SK-N-SH (cell line): ENCODE data around the gene KRTAP3-2. TPM values are rescaled to one million over a fixed set of nuclear protein-coding genes. Genes with fewer than 3 reads are reported as not detected.

Source experiments
- CTCF ChIA-PET: fragments of 300-600, 350-600 bp; formaldehyde crosslinking; extraction: SDS; loops from one replicate; lab custom pipeline; 2021; lab: Yijun Ruan, JAX
- POLR2A ChIA-PET: fragments of 350-600 bp; sonication (Branson Sonifier 250); formaldehyde crosslinking; extraction: SDS; loops from one replicate; lab custom pipeline; 2020; ENCODE audit warnings: antibody characterized with exemption, inconsistent platforms; lab: Yijun Ruan, JAX
- DNase-seq: peaks from one replicate; pipeline ENCODE4 v3.0.0; 2012
- H2AFZ ChIP-seq: fragments of 200-600 bp; sonication (generic); 2 replicates; pipeline ENCODE4 v1.8.1; 2016; ENCODE audit warnings: antibody characterized with exemption, mild to moderate bottlenecking, low read depth
- H3F3A ChIP-seq: fragments of 200-600 bp; sonication (generic); replicated peaks from 2 replicates; pipeline ENCODE3; 2016; ENCODE audit warnings: antibody characterized with exemption, mild to moderate bottlenecking; ENCODE audit not compliant: insufficient read depth
- H3K27ac ChIP-seq, 2 experiments: fragments of 200-500 bp in 1 of 2; fragments of 200-600 bp in 1 of 2; sonication (Bioruptor generic) in 1 of 2; sonication (generic), shearing (Covaris generic) in 1 of 2; 2 replicates each; pipeline versions ENCODE4 v1.5.1 to v1.6.1; 2014 to 2016; ENCODE audit warnings: low read depth in 2 of 2, inconsistent platforms in 1 of 2, low read length in 1 of 2, mild to moderate bottlenecking in 1 of 2, mixed read lengths in 1 of 2
- H3K27me3 ChIP-seq: fragments of 200-600 bp; sonication (generic), shearing (Covaris generic); 2 replicates; pipeline ENCODE4 v1.6.1; 2016; ENCODE audit warnings: mixed run types; ENCODE audit not compliant: insufficient read depth
- H3K36me3 ChIP-seq, 2 experiments: fragments of 200-500 bp in 1 of 2; fragments of 200-600 bp in 1 of 2; sonication (Bioruptor generic) in 1 of 2; sonication (generic) in 1 of 2; replicated peaks in 1 of 2; 2 replicates each; pipeline versions ENCODE3 to v1.5.1; 2014 to 2016; ENCODE audit warnings: low read length in 1 of 2, mild to moderate bottlenecking in 1 of 2; ENCODE audit not compliant: insufficient read depth in 2 of 2, control insufficient read depth in 1 of 2
- H3K4me1 ChIP-seq, 2 experiments: fragments of 200-500 bp in 1 of 2; fragments of 200-600 bp in 1 of 2; sonication (Bioruptor generic) in 1 of 2; sonication (generic), shearing (Covaris generic) in 1 of 2; 2 replicates each; pipeline versions ENCODE4 v1.5.1 to v1.6.1; 2014 to 2016; ENCODE audit warnings: low read depth in 1 of 2, low read length in 1 of 2, mixed run types in 1 of 2; ENCODE audit not compliant: insufficient read depth in 2 of 2, control insufficient read depth in 1 of 2
- H3K4me2 ChIP-seq: fragments of 200-600 bp; sonication (generic), shearing (Covaris generic); 2 replicates; pipeline ENCODE4 v1.6.1; 2017; ENCODE audit warnings: mixed run types
- H3K4me3 ChIP-seq, 2 experiments: fragments of 200-500 bp in 1 of 2; fragments of 200-600 bp in 1 of 2; sonication (Bioruptor generic) in 1 of 2; sonication (generic), shearing (Covaris generic) in 1 of 2; 2 replicates each; pipeline versions ENCODE4 v1.5.1 to v1.8.1; 2014 to 2016; ENCODE audit warnings: low read depth in 2 of 2, inconsistent platforms in 1 of 2, low read length in 1 of 2, mild to moderate bottlenecking in 1 of 2, mixed read lengths in 1 of 2, moderate library complexity in 1 of 2
- H3K79me2 ChIP-seq: fragments of 200-600 bp; sonication (generic); 2 replicates; pipeline ENCODE4 v1.8.1; 2017; ENCODE audit warnings: mild to moderate bottlenecking; ENCODE audit not compliant: insufficient read depth
- H3K9ac ChIP-seq: fragments of 200-600 bp; sonication (generic); 2 replicates; pipeline ENCODE4 v1.6.1; 2017; ENCODE audit warnings: mixed run types
- H3K9me2 ChIP-seq: fragments of 200-600 bp; sonication (generic); 2 replicates; pipeline ENCODE4 v1.6.1; 2017; ENCODE audit warnings: mixed run types
- H3K9me3 ChIP-seq: fragments of 200-600 bp; sonication (generic); 2 replicates; pipeline ENCODE4 v1.6.1; 2017; ENCODE audit warnings: mixed run types, mild to moderate bottlenecking, moderate library complexity
- H4K20me1 ChIP-seq: fragments of 200-600 bp; sonication (generic); 2 replicates; pipeline ENCODE4 v1.6.1; 2017; ENCODE audit warnings: mild to moderate bottlenecking, mixed run types; ENCODE audit not compliant: insufficient read depth
- CHD2 ChIP-seq: fragments of 150-350 bp; IDR thresholded peaks from 2 replicates; pipeline ENCODE4 v1.6.1; 2018; ENCODE audit warnings: low read length; ENCODE audit not compliant: partially characterized antibody
- PBX3 ChIP-seq: IDR thresholded peaks from 2 replicates; pipeline ENCODE4; 2012
- RAD21 ChIP-seq: IDR thresholded peaks from 2 replicates; pipeline ENCODE4 v1.6.1; 2012; ENCODE audit warnings: mild to moderate bottlenecking, low read length
- RCOR1 ChIP-seq: fragments of 150-350 bp; IDR thresholded peaks from 2 replicates; pipeline ENCODE4 v1.6.1; 2017; ENCODE audit warnings: antibody characterized with exemption, low read length
- SIN3A ChIP-seq: IDR thresholded peaks from 2 replicates; pipeline ENCODE4 v1.6.1; 2012; ENCODE audit warnings: low read depth, mild to moderate bottlenecking, low read length, moderate library complexity, borderline replicate concordance
- SMC3 ChIP-seq: IDR thresholded peaks from 2 replicates; pipeline ENCODE4 v1.6.1; 2012; ENCODE audit warnings: low read depth, low read length, improper control_type of control experiment
- TEAD4 ChIP-seq: IDR thresholded peaks from 2 replicates; pipeline ENCODE4 v1.4.0; 2012; ENCODE audit warnings: mild to moderate bottlenecking, borderline replicate concordance; ENCODE audit not compliant: insufficient read depth
- USF2 ChIP-seq: fragments of 150-350 bp; IDR thresholded peaks from 2 replicates; pipeline ENCODE4 v1.6.1; 2017; ENCODE audit warnings: antibody characterized with exemption, low read length, low read depth, borderline replicate concordance
- ZBTB33 ChIP-seq: IDR thresholded peaks from 2 replicates; pipeline ENCODE4 v1.4.0; 2012; ENCODE audit warnings: low read depth, borderline replicate concordance
- WGBS: methylation state at CpG from one replicate; pipeline ENCODE4 v1.1.6; 2017; ENCODE audit warnings: low lambda C conversion rate; 5-methylcytosine and 5-hydroxymethylcytosine counted together
- polyA plus RNA-seq, 3 experiments: library from polyadenylated mRNA; depleted of rRNA; stranded (reverse); fragments of >200 nt; gene quantifications; 2 replicates each; pipeline ENCODE4 v1.2.3, GENCODE V29; 2012
- TF ChIP-seq, protein P1 (sequence below): IDR thresholded peaks from 2 replicates; pipeline ENCODE4 v1.6.1; 2012; ENCODE audit warnings: mild to moderate bottlenecking, low read depth, low read length, moderate library complexity

The KRTAP3-2 gene
- polyA plus RNA-seq, 1 of the 3 experiments (the other 2 are of a cell fraction): not detected

- Histone ChIP-seq H3K79me2 (no peaks in the 10 kb centered on the region), H3K27ac (no peak overlapping the region), H3K9me3 (no peaks in the 10 kb centered on the region), H3K4me2 (no peak overlapping the region), H3K36me3 (no peaks in the 10 kb centered on the region), H3K9me2 (no peaks in the 10 kb centered on the region), H3K4me1 (no peaks in the 10 kb centered on the region), H3K9ac (no peak overlapping the region), H3K27me3 (peaks cover 39% of the 10 kb centered on the region), H4K20me1 (no peaks in the 10 kb centered on the region), H2AFZ (no peak overlapping the region), H3K4me3 (no peak overlapping the region), H3F3A (no peaks in the 10 kb centered on the region)
- TF ChIP-seq USF2 (no peak), CHD2 (no peak), RCOR1 (no peak), RAD21 (no peak), PBX3 (no peak), SMC3 (no peak), ZBTB33 (no peak), SIN3A (no peak), TEAD4 (no peak)
- TF ChIP-seq, protein P1, sequence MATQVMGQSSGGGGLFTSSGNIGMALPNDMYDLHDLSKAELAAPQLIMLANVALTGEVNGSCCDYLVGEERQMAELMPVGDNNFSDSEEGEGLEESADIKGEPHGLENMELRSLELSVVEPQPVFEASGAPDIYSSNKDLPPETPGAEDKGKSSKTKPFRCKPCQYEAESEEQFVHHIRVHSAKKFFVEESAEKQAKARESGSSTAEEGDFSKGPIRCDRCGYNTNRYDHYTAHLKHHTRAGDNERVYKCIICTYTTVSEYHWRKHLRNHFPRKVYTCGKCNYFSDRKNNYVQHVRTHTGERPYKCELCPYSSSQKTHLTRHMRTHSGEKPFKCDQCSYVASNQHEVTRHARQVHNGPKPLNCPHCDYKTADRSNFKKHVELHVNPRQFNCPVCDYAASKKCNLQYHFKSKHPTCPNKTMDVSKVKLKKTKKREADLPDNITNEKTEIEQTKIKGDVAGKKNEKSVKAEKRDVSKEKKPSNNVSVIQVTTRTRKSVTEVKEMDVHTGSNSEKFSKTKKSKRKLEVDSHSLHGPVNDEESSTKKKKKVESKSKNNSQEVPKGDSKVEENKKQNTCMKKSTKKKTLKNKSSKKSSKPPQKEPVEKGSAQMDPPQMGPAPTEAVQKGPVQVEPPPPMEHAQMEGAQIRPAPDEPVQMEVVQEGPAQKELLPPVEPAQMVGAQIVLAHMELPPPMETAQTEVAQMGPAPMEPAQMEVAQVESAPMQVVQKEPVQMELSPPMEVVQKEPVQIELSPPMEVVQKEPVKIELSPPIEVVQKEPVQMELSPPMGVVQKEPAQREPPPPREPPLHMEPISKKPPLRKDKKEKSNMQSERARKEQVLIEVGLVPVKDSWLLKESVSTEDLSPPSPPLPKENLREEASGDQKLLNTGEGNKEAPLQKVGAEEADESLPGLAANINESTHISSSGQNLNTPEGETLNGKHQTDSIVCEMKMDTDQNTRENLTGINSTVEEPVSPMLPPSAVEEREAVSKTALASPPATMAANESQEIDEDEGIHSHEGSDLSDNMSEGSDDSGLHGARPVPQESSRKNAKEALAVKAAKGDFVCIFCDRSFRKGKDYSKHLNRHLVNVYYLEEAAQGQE: no peak
- CTCF ChIA-PET: interaction anchor here (1.2 kb wide), 1 partner anchor 554 kb away, joined by 3 read pairs; no protein-coding TSS in a partner anchor
- WGBS: 9% methylated on average over 1 of the region's 1 CpG
- POLR2A ChIA-PET: no interaction called here
- no peak for DNase-seq
Measured at GRCh38 chr17:40995116-40995515, 4.6 kb downstream of the KRTAP3-2 start.
